Naive thymus-derived CD8-positive, alpha-beta T cell (primary cell): ENCODE measurements around the gene WDR75. TPM values are rescaled to one million over a fixed set of nuclear protein-coding genes. Genes with fewer than 3 reads are reported as not detected.

Experiments
- ATAC-seq, 2 donors: fragments of 150-1000 bp; cut with Tn5 transposase in 1 of 2; sonication (Bioruptor Pico), chemical (Tn5 transposase) in 1 of 2; 1 replicate in 1 of 2; 2 replicates in 1 of 2; pipeline ENCODE4 v1.10.0; 2021; ENCODE audit warnings: mild to moderate bottlenecking in 2 of 2, moderate library complexity in 2 of 2
- POLR2A ChIA-PET: fragments of 350-600 bp; sonication (Branson Sonifier 250); formaldehyde crosslinking; loops from one replicate; lab custom pipeline; 2021; ENCODE audit warnings: antibody characterized with exemption; lab: Charles Lee
- DNase-seq, 10 donors: peaks; one replicate each; pipeline versions ENCODE4 v3.0.0 to v3.0.0-alpha.2; 2020 to 2022
- H3K27ac Mint-ChIP-seq, 10 donors: one replicate each; pipeline ENCODE4 v1.8.0; 2020 to 2022; ENCODE audit warnings: mild to moderate bottlenecking in 10 of 10, mixed read lengths in 10 of 10, moderate library complexity in 4 of 10, inconsistent platforms in 1 of 10
- H3K27me3 Mint-ChIP-seq, 5 donors: one replicate each; pipeline ENCODE4 v1.8.0; 2021 to 2022; ENCODE audit warnings: mixed read lengths in 5 of 5
- H3K36me3 Mint-ChIP-seq, 3 donors: one replicate each; pipeline ENCODE4 v1.8.0; 2020 to 2022; ENCODE audit warnings: mixed read lengths in 3 of 3, mild to moderate bottlenecking in 2 of 3, inconsistent platforms in 1 of 3
- H3K4me1 Mint-ChIP-seq, 4 donors: one replicate each; pipeline ENCODE4 v1.8.0; 2021 to 2022; ENCODE audit warnings: mixed read lengths in 4 of 4
- H3K4me3 Mint-ChIP-seq, 10 donors: one replicate each; pipeline ENCODE4 v1.8.0; 2020 to 2022; ENCODE audit warnings: mild to moderate bottlenecking in 10 of 10, mixed read lengths in 10 of 10, moderate library complexity in 6 of 10, inconsistent platforms in 1 of 10
- H3K9me3 Mint-ChIP-seq, 9 donors: one replicate each; pipeline ENCODE4 v1.8.0; 2020 to 2022; ENCODE audit warnings: mixed read lengths in 9 of 9, mild to moderate bottlenecking in 3 of 9, inconsistent platforms in 1 of 9, moderate library complexity in 1 of 9
- polyA plus RNA-seq, 3 donors: library from polyadenylated mRNA; unstranded; fragments of 300-500 nt; fragmentation: Illumina TruSeq; gene quantifications; one replicate each; pipeline ENCODE4 v1.2.3, GENCODE V29; 2021
- total RNA-seq, 8 experiments: library from RNA in 2 of 8; stranded (reverse) in 2 of 8; gene quantifications; one replicate each; pipeline ENCODE4 v1.2.3 and lab custom pipeline; 2021 to 2026

Gene WDR75
- total and polyA plus RNA-seq, 5 experiments from 2014 or later, result 8.3 to 67.4 (median 17.5) TPM

- Mint-ChIP-seq H3K4me1 (no peaks in the 10 kb centered on the region), H3K36me3 (no peaks in the 10 kb centered on the region), H3K4me3 (no peak overlapping the region), H3K27ac (peak overlapping the region in 1 of 10 donors; percentile 33), H3K27me3 (peaks cover 0 to 3% (median 0%) of the 10 kb centered on the region in 5 donors), H3K9me3 (no peaks in the 10 kb centered on the region)
- POLR2A ChIA-PET, result no interaction called here
- DNase-seq (no peak), ATAC-seq (no peak)
Observed at GRCh38 chr2:189483571-189483970, 42.3 kb downstream of the WDR75 start.

GRCh38 chr2:189483980-189484740 is 42.9 kb downstream of the WDR75 start:
- Mint-ChIP-seq H3K36me3 (no peaks in the 10 kb centered on the region), H3K27me3 (peaks cover 0 to 3% (median 0%) of the 10 kb centered on the region in 5 donors), H3K4me3 (no peak overlapping the region), H3K9me3 (no peaks in the 10 kb centered on the region), H3K4me1 (no peaks in the 10 kb centered on the region), H3K27ac (peak overlapping the region in 1 of 10 donors; percentile 33)
- DNase-seq (no peak), ATAC-seq (no peak)
- POLR2A ChIA-PET, result no interaction called here

GRCh38 chr2:189485146-189485545 is 43.9 kb downstream of the WDR75 start:
- DNase-seq (no peak), ATAC-seq (no peak)
- Mint-ChIP-seq H3K27ac (no peak overlapping the region), H3K9me3 (no peaks in the 10 kb centered on the region), H3K36me3 (no peaks in the 10 kb centered on the region), H3K27me3 (peaks cover 0 to 3% (median 1%) of the 10 kb centered on the region in 5 donors), H3K4me3 (no peak overlapping the region), H3K4me1 (no peaks in the 10 kb centered on the region)
- POLR2A ChIA-PET, result no interaction called here

GRCh38 chr2:189486237-189486770 is 45.0 kb downstream of the WDR75 start:
- peaks cover 0 to 4% (median 0%) of the 10 kb centered on the region in 3 donors for H3K36me3 Mint-ChIP-seq
- no peak overlapping the region for H3K4me3 Mint-ChIP-seq
- ATAC-seq (no peak), DNase-seq (no peak)
- POLR2A ChIA-PET, result no interaction called here
- peaks cover 3 to 11% (median 6%) of the 10 kb centered on the region in 5 donors for H3K27me3 Mint-ChIP-seq
- no peak overlapping the region for H3K27ac Mint-ChIP-seq
- no peaks in the 10 kb centered on the region for H3K9me3 Mint-ChIP-seq
- H3K4me1 Mint-ChIP-seq, result no peaks in the 10 kb centered on the region

- no peak for ATAC-seq
- peaks cover 0 to 4% (median 0%) of the 10 kb centered on the region in 3 donors for H3K36me3 Mint-ChIP-seq
- no peaks in the 10 kb centered on the region for H3K4me1 Mint-ChIP-seq
- DNase-seq, result no peak
- no peak overlapping the region for H3K27ac Mint-ChIP-seq
- H3K27me3 Mint-ChIP-seq, result peaks cover 6 to 12% (median 7%) of the 10 kb centered on the region in 5 donors
- POLR2A ChIA-PET, result no interaction called here
- H3K9me3 Mint-ChIP-seq, result no peaks in the 10 kb centered on the region
- no peak overlapping the region for H3K4me3 Mint-ChIP-seq
Observed at GRCh38 chr2:189487283-189488007, 46.2 kb downstream of the WDR75 start.

GRCh38 chr2:189488008-189488310 is 46.7 kb downstream of the WDR75 start:
- no peak overlapping the region for H3K27ac Mint-ChIP-seq

GRCh38 chr2:189492451-189492850 is 51.2 kb downstream of the WDR75 start:
- Mint-ChIP-seq H3K36me3 (peaks cover 0 to 4% (median 0%) of the 10 kb centered on the region in 3 donors), H3K4me3 (no peak overlapping the region), H3K27ac (no peak overlapping the region), H3K9me3 (peaks cover 0 to 2% (median 0%) of the 10 kb centered on the region in 9 donors), H3K27me3 (peaks cover 9 to 17% (median 12%) of the 10 kb centered on the region in 5 donors), H3K4me1 (no peaks in the 10 kb centered on the region)
- POLR2A ChIA-PET, result no interaction called here
- ATAC-seq (no peak), DNase-seq (no peak)

More at GRCh38 chr2:189488008-189488310, 46.7 kb downstream of the WDR75 start:
- no peaks in the 10 kb centered on the region for H3K4me1 Mint-ChIP-seq
- H3K4me3 Mint-ChIP-seq, result no peak overlapping the region
- peaks cover 0 to 4% (median 0%) of the 10 kb centered on the region in 3 donors for H3K36me3 Mint-ChIP-seq
- H3K9me3 Mint-ChIP-seq, result no peaks in the 10 kb centered on the region
- H3K27me3 Mint-ChIP-seq, result peaks cover 6 to 12% (median 9%) of the 10 kb centered on the region in 5 donors
- ATAC-seq (no peak), DNase-seq (no peak)
- POLR2A ChIA-PET, result no interaction called here

- Mint-ChIP-seq H3K4me1 (no peaks in the 10 kb centered on the region), H3K9me3 (peaks cover 0 to 2% (median 0%) of the 10 kb centered on the region in 9 donors), H3K27me3 (peaks cover 0 to 8% (median 5%) of the 10 kb centered on the region in 5 donors), H3K36me3 (no peaks in the 10 kb centered on the region), H3K4me3 (no peak overlapping the region), H3K27ac (no peak overlapping the region)
- no peak for DNase-seq
- POLR2A ChIA-PET, result no interaction called here
- no peak for ATAC-seq
Observed at GRCh38 chr2:189498205-189498604, 56.9 kb downstream of the WDR75 start.

GRCh38 chr2:189499137-189499536 is 57.9 kb downstream of the WDR75 start:
- Mint-ChIP-seq H3K27ac (no peak overlapping the region), H3K27me3 (peaks cover 0 to 6% (median 2%) of the 10 kb centered on the region in 5 donors), H3K4me1 (no peaks in the 10 kb centered on the region), H3K9me3 (peaks cover 0 to 2% (median 0%) of the 10 kb centered on the region in 9 donors), H3K36me3 (no peaks in the 10 kb centered on the region), H3K4me3 (no peak overlapping the region)
- no peak for DNase-seq
- ATAC-seq, result no peak
- POLR2A ChIA-PET, result no interaction called here

- Mint-ChIP-seq H3K4me3 (no peak overlapping the region), H3K27me3 (peaks cover 0 to 2% (median 0%) of the 10 kb centered on the region in 5 donors), H3K27ac (no peak overlapping the region), H3K36me3 (no peaks in the 10 kb centered on the region), H3K4me1 (peaks cover 7 to 9% (median 8%) of the 10 kb centered on the region in 4 donors), H3K9me3 (peaks cover 0 to 1% (median 0%) of the 10 kb centered on the region in 9 donors)
- POLR2A ChIA-PET, result no interaction called here
- DNase-seq (no peak), ATAC-seq (no peak)
Observed at GRCh38 chr2:189500456-189501160, 59.3 kb downstream of the WDR75 start.

GRCh38 chr2:189501487-189501886 is 60.2 kb downstream of the WDR75 start:
- peaks cover 0 to 2% (median 0%) of the 10 kb centered on the region in 5 donors for H3K27me3 Mint-ChIP-seq
- no peak overlapping the region for H3K27ac Mint-ChIP-seq
- ATAC-seq (no peak), DNase-seq (no peak)
- POLR2A ChIA-PET, result no interaction called here
- no peak overlapping the region for H3K4me3 Mint-ChIP-seq
- no peaks in the 10 kb centered on the region for H3K9me3 Mint-ChIP-seq
- H3K4me1 Mint-ChIP-seq, result peaks cover 9 to 13% (median 12%) of the 10 kb centered on the region in 4 donors
- no peaks in the 10 kb centered on the region for H3K36me3 Mint-ChIP-seq

GRCh38 chr2:189502714-189503113 is 61.4 kb downstream of the WDR75 start:
- H3K4me3 Mint-ChIP-seq, result no peak overlapping the region
- no peaks in the 10 kb centered on the region for H3K27me3 Mint-ChIP-seq
- DNase-seq (no peak), ATAC-seq (no peak)
- H3K9me3 Mint-ChIP-seq, result no peaks in the 10 kb centered on the region
- POLR2A ChIA-PET, result no interaction called here
- H3K36me3 Mint-ChIP-seq, result no peaks in the 10 kb centered on the region
- H3K27ac Mint-ChIP-seq, result no peak overlapping the region
- H3K4me1 Mint-ChIP-seq, result peaks cover 9 to 13% (median 12%) of the 10 kb centered on the region in 4 donors
